DMS153 treated with DMSO at 0.1 percent for 48 hours (cell line): ENCODE data around the gene ESPNL.
"Not testable (repeated sequence)": the region's sequence is repeated elsewhere in the genome, so short reads cannot be mapped to it uniquely, and the experiment has no call there.

Source experiments
- DNase-seq: peaks from one replicate; lab custom pipeline; 2025; ENCODE audit not compliant: unreplicated experiment; lab: John Stamatoyannopoulos, UW

ESPNL gene

DNA sequence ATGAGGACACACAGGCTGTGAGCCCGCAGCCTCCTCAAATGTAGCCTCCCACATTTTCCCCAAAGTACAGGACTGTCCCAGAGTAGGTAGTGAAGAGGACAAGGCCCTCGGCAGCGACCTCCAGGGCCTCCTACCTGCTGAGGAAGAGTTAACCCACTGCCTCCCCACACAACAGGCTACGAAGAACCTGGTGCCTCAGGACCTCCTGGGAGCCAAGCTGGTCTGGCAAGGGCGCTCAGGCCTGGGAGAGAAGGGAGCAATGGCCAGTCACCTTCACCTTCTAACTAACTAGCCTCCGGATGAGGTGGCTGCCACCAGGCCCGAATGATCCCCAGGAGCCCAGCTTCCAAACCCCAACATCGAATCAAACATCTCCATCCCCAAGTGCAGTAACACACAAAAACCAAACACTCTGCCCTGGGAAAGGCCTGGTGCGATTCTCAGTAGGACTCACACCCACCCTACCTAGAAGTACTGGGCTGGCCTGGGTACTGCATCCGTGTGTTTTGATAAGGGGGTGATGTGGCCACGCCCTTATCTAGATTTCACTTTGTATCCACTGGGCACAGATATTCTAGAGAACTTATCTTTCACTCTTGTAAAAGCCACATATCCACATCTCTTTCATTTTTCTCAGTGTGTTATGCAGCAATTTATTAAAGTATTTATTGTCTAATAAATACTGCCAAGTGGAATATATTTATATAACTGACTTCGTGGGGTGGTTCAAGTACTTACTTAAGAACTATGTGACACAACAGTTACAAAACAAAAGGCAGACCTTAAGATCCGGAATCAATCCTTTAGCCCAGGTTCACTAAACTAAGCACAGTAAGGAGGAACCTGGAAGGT, 68.3 kb downstream of the ESPNL start:
- no peak for DNase-seq

- DNase-seq, result no peak
These were observed 69.0 kb downstream of the ESPNL start for GRCh38 chr2:238169048-238169707.

GRCh38 chr2:238169708-238170251, 69.6 kb downstream of the ESPNL start:
- DNase-seq, result no peak

GRCh38 chr2:238170386-238171071, 70.4 kb downstream of the ESPNL start:
- peak; percentile 29 for DNase-seq

DNA sequence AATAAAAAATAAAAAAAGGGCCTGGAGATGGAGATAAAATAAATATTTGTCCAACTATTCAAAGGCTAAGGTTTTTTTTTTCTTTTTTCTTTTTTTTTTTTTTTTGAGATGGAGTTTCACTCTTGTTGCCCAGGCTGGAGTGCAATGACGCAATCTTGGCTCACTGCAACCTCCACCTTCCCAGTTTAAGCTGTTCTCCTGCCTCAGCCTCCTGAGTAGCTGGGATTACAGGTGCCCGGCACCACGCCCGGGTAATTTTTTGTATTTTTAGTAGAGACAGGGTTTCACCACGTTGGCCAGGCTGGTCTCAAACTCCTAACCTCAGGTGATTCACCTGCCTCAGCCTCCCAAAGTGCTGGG, 70.9 kb downstream of the ESPNL start:
- not testable (repeated sequence) for DNase-seq

DNA sequence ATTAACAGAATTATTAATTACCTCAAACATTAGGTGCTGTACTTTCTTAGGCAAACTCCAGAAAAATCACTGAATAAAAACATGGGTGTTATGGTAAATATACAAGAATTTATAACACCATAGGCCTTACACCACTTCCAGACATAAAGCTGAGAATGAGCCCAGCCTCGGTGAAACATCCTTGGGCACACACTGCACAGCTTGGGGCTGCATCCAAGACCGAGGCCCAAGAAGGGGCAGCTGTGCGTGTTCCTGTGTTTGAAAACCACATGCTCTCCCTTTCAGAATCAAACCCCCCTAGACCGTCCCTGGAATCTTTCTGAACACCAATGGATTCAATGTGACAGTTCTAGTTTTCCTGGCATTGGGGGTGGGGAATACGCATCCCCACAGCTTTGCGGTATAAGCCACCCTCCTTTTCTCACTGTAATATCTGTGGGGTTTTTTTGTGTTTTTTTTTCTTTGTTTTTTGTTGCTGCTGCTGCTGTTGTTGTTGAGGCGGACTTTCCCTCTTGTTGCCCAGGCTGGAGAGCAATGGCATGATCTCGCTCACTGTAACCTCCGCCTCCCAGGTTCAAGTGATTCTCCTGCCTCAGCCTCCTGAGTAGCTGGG, 71.5 kb downstream of the ESPNL start:
- DNase-seq, result no peak

DNA sequence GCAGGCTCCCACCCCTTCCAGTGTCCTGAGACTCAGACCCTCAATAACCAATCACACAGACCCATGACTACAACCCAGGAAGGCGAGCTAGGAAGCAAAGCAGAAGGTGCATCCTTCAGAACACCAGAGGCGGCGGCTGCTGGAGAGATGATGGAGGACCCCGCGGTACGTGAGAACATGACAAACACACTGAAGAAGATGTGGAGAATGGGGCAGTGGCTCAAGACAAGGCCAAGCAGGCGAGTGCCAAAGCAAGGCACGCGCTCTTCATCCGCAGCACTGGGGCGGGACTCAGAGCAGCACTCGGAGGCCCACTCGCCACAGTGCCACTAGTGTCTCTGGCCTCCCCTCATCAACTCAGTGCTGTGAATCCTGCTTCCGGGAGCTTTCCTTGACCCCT, 72.3 kb downstream of the ESPNL start:
- no peak for DNase-seq

GRCh38 chr2:238173692-238174091, 73.6 kb downstream of the ESPNL start:
- no peak for DNase-seq

GRCh38 chr2:238174291-238174690, 74.2 kb downstream of the ESPNL start:
- no peak for DNase-seq

DNA sequence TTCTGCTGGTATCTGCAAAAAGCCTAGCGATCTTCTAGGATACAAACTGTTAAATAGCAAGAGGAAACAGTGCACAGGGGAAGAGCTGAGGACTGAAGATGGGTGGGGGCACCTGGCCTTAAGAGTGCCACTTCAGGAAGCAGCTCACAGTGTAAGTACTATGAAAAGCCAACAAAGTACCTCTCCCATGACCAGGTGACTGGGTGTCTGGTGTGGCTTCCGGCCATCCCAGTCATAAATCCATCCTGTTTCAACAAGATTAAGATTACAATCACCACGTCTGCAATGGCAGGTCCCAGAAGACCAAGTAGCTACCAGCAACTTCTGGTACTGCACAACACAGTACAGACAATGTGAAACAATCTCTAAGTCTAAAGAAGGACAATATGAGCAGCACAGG, 74.6 kb downstream of the ESPNL start:
- DNase-seq, result peak; percentile 65

DNA sequence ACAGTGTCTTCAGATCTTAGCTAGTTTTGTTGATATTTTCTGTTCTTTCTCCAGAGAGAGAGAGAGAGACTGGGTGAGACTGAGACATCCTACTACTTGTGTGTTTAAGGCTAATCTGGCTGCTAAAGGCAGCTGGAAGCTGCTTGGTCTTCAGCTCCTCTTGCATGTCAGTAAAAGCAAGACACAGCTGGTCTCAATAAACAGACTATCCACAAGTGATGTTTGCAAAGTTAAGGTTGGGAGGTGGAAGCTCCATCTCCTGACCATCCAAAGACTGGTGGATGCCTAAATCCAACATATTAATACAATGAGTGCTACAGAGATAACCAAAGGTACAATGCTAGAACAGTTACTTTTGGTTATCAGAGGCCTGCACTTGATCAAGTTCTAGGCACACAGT, 76.5 kb downstream of the ESPNL start:
- no peak for DNase-seq

- DNase-seq, result no peak
These were observed 80.4 kb downstream of the ESPNL start for GRCh38 chr2:238180554-238180953.

DNA sequence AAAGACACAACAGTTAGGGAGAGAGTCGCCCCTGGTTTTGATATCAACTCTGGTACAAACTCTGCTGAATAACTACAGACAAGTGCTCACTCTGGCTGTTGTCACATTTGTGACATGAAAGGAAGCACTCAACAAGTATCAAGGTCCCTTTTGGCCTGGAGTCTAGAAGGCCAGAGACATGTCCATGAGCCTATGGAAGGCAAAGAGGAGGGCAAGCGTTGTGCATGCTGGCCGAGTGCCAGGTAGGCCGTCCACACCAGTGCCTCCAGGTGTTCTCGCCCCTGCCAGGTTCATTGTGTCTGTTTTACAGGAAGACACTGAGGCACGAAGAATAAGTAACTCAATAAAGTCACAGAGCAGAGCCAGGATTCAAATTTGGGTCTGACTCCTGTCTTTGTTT, 82.2 kb downstream of the ESPNL start:
- no peak for DNase-seq
